GM23338 (cell line): ENCODE results near the gene RNF5. TPM values are rescaled to one million over a fixed set of nuclear protein-coding genes. Genes with fewer than 3 reads are reported as not detected.
A peak's percentile ranks its signal among the peaks of the same experiment; 100 is the strongest.
"Not testable (repeated sequence)": the region's sequence is repeated elsewhere in the genome, so short reads cannot be mapped to it uniquely, and the experiment has no call there.

Experiments
- ATAC-seq: fragments of 200-7000 bp; cut with Tn5 transposase; 3 replicates; pipeline ENCODE4 v1.9.1; 2020
- DNase-seq: peaks from one replicate; pipeline ENCODE4 v3.0.0-alpha.2; 2015; ENCODE audit warnings: low spot score
- H2AFZ ChIP-seq: fragments of 200-600 bp; sonication (generic); 2 replicates; pipeline ENCODE4 v1.8.0; 2016; ENCODE audit warnings: antibody characterized with exemption, mild to moderate bottlenecking, moderate library complexity
- H3F3A ChIP-seq: fragments of 200-600 bp; sonication (generic); replicated peaks from 2 replicates; pipeline ENCODE4 v1.8.0; 2017; ENCODE audit warnings: antibody characterized with exemption, mixed run types, low read depth
- H3K27ac ChIP-seq: fragments of 200-600 bp; sonication (generic); 2 replicates; pipeline ENCODE4 v1.6.1; 2016; ENCODE audit warnings: low read depth
- H3K27me3 ChIP-seq: fragments of 200-600 bp; sonication (generic); 2 replicates; pipeline ENCODE4 v1.8.0; 2016; ENCODE audit warnings: mild to moderate bottlenecking, mixed run types, moderate library complexity; ENCODE audit not compliant: insufficient read depth
- H3K36me3 ChIP-seq: fragments of 200-600 bp; sonication (generic); 2 replicates; pipeline ENCODE4 v1.8.0; 2016; ENCODE audit warnings: mild to moderate bottlenecking; ENCODE audit not compliant: insufficient read depth
- H3K4me1 ChIP-seq: fragments of 200-600 bp; sonication (generic); 2 replicates; pipeline ENCODE4 v1.8.0; 2016; ENCODE audit warnings: mild to moderate bottlenecking, moderate library complexity; ENCODE audit not compliant: insufficient read depth
- H3K4me2 ChIP-seq: fragments of 200-600 bp; sonication (generic); 2 replicates; pipeline ENCODE4 v1.7.1; 2017; ENCODE audit warnings: mixed run types
- H3K4me3 ChIP-seq: fragments of 200-600 bp; sonication (generic); 2 replicates; pipeline ENCODE4 v1.6.1; 2016; ENCODE audit warnings: mixed run types
- H3K79me2 ChIP-seq: fragments of 200-600 bp; sonication (generic); replicated peaks from 2 replicates; pipeline ENCODE4 v1.8.0; 2017; ENCODE audit warnings: mild to moderate bottlenecking; ENCODE audit not compliant: insufficient read depth
- H3K9me2 ChIP-seq: fragments of 200-600 bp; sonication (generic); 2 replicates; pipeline ENCODE4 v1.8.0; 2017; ENCODE audit not compliant: insufficient read depth
- H4K20me1 ChIP-seq: fragments of 200-600 bp; sonication (generic); replicated peaks from 2 replicates; pipeline ENCODE4 v1.8.0; 2017; ENCODE audit warnings: mild to moderate bottlenecking; ENCODE audit not compliant: insufficient read depth
- H3K27ac Mint-ChIP-seq: 2 replicates; pipeline ENCODE4 v1.8.0; 2020; ENCODE audit warnings: inconsistent platforms, mild to moderate bottlenecking, moderate library complexity, mixed read lengths
- H3K27me3 Mint-ChIP-seq: 3 replicates; pipeline ENCODE4 v1.8.0; 2022; ENCODE audit warnings: low read depth, mild to moderate bottlenecking, moderate library complexity, mixed read lengths, inconsistent platforms; ENCODE audit not compliant: insufficient read depth, poor library complexity
- H3K36me3 Mint-ChIP-seq: 3 replicates; pipeline ENCODE4 v1.8.0; 2021; ENCODE audit warnings: low read depth, mild to moderate bottlenecking, inconsistent platforms, moderate library complexity, mixed read lengths
- H3K4me1 Mint-ChIP-seq: 3 replicates; pipeline ENCODE4 v1.8.0; 2020; ENCODE audit warnings: mild to moderate bottlenecking, inconsistent platforms, mixed read lengths
- H3K4me3 Mint-ChIP-seq: 3 replicates; pipeline ENCODE4 v1.8.0; 2021; ENCODE audit warnings: moderate library complexity, mild to moderate bottlenecking, inconsistent platforms, mixed read lengths
- H3K9me3 Mint-ChIP-seq: 3 replicates; pipeline ENCODE4 v1.8.0; 2020; ENCODE audit warnings: moderate library complexity, mild to moderate bottlenecking, inconsistent platforms, mixed read lengths
- EZH2 ChIP-seq: fragments of 200-600 bp; sonication (generic); IDR thresholded peaks from one replicate; pipeline ENCODE4 v1.8.0; 2017; ENCODE audit warnings: antibody characterized with exemption, mild to moderate bottlenecking, low read depth; ENCODE audit not compliant: unreplicated experiment
- EZH2phosphoT487 ChIP-seq: fragments of 200-600 bp; sonication (generic); IDR thresholded peaks from one replicate; pipeline ENCODE4 v1.8.1; 2018; ENCODE audit warnings: antibody characterized with exemption; ENCODE audit not compliant: unreplicated experiment
- JUNB ChIP-seq: IDR thresholded peaks from one replicate; pipeline ENCODE4 v1.6.1; 2016; ENCODE audit warnings: antibody characterized with exemption; ENCODE audit not compliant: unreplicated experiment
- NANOG ChIP-seq: IDR thresholded peaks from 2 replicates; pipeline ENCODE4 v1.6.1; 2016; ENCODE audit warnings: antibody characterized with exemption, borderline replicate concordance
- STAT1 ChIP-seq: IDR thresholded peaks from one replicate; pipeline ENCODE4 v1.6.1; 2016; ENCODE audit warnings: antibody characterized with exemption; ENCODE audit not compliant: unreplicated experiment
- ZNF114 ChIP-seq: fragments of 250-450 bp; sonication (Bioruptor Pico); IDR thresholded peaks from 2 replicates; pipeline ENCODE4 v1.5.0; 2020; ENCODE audit warnings: mild to moderate bottlenecking, moderate library complexity
- ZNF331 ChIP-seq: fragments of 250-450 bp; sonication (Bioruptor Pico); IDR thresholded peaks from 2 replicates; pipeline ENCODE4 v1.5.0; 2020; ENCODE audit warnings: low read depth, mild to moderate bottlenecking, moderate library complexity
- polyA plus RNA-seq: library from polyadenylated mRNA; unstranded; fragments of >200 nt; fragmentation: Nextera tagmentation; extraction: Ambion mirVana; gene quantifications from 2 replicates; pipeline ENCODE4 v1.2.1, GENCODE V29; 2016
- total RNA-seq: library from RNA; depleted of rRNA; stranded (reverse); fragments of >200 nt; shearing (Covaris generic); gene quantifications from 2 replicates; pipeline ENCODE4 v1.2.3, GENCODE V29; 2014
- TF ChIP-seq, protein P1 (sequence below), 2 experiments: fragments of 200-600 bp in 1 of 2; sonication (generic) in 1 of 2; conservative IDR thresholded peaks; 2 replicates each; pipeline versions ENCODE4 v1.5.1 to v1.6.1; 2016 to 2017; ENCODE audit warnings: antibody characterized with exemption in 2 of 2, low read depth in 2 of 2, mild to moderate bottlenecking in 2 of 2, moderate library complexity in 1 of 2
- TF ChIP-seq, protein P2 (sequence below): IDR thresholded peaks from one replicate; pipeline ENCODE4 v1.6.1; 2018; ENCODE audit warnings: antibody characterized with exemption; ENCODE audit not compliant: unreplicated experiment
- TF ChIP-seq, protein P3 (sequence below): IDR thresholded peaks from 2 replicates; pipeline ENCODE4 v1.6.1; 2016; ENCODE audit warnings: antibody characterized with exemption

Gene RNF5
- total and polyA plus RNA-seq, 2 experiments from 2014 or later = 119 to 164 TPM

DNA sequence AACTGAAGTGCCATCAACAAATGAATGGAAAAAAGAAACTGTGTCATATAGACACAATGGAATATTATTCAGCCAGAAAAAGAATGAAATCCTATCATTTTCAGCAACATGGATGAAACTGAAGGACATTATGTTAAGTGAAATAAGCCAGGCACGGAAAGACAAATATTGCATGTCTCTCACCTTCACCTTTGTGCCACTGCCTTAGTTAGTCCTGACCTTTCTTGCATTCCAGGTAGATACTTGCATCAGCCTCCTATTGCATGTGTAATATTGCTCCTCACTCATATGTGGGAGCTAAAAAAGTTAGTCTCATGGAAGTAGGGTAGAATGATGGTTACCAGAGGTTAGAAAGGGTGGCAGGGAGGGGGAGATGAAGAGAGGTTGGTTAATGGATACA lies 30.8 kb downstream of the RNF5 start:
- no peak overlapping the region for H3K4me3 ChIP-seq
- H3K4me1 ChIP-seq = no peaks in the 10 kb centered on the region
- no peaks in the 10 kb centered on the region for H3K9me2 ChIP-seq
- TF ChIP-seq, protein P1, sequence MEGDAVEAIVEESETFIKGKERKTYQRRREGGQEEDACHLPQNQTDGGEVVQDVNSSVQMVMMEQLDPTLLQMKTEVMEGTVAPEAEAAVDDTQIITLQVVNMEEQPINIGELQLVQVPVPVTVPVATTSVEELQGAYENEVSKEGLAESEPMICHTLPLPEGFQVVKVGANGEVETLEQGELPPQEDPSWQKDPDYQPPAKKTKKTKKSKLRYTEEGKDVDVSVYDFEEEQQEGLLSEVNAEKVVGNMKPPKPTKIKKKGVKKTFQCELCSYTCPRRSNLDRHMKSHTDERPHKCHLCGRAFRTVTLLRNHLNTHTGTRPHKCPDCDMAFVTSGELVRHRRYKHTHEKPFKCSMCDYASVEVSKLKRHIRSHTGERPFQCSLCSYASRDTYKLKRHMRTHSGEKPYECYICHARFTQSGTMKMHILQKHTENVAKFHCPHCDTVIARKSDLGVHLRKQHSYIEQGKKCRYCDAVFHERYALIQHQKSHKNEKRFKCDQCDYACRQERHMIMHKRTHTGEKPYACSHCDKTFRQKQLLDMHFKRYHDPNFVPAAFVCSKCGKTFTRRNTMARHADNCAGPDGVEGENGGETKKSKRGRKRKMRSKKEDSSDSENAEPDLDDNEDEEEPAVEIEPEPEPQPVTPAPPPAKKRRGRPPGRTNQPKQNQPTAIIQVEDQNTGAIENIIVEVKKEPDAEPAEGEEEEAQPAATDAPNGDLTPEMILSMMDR (conservative IDR thresholded peaks at IDR 0.05; ENCODE audit: low read depth in 2 of 2) = no peak
- TF ChIP-seq ZNF331 (no peak), STAT1 (no peak), JUNB (no peak), NANOG (no peak), EZH2phosphoT487 (no peak), ZNF114 (CRISPR knock-in tag) (no peak), EZH2 (no peak)
- TF ChIP-seq, protein P2, sequence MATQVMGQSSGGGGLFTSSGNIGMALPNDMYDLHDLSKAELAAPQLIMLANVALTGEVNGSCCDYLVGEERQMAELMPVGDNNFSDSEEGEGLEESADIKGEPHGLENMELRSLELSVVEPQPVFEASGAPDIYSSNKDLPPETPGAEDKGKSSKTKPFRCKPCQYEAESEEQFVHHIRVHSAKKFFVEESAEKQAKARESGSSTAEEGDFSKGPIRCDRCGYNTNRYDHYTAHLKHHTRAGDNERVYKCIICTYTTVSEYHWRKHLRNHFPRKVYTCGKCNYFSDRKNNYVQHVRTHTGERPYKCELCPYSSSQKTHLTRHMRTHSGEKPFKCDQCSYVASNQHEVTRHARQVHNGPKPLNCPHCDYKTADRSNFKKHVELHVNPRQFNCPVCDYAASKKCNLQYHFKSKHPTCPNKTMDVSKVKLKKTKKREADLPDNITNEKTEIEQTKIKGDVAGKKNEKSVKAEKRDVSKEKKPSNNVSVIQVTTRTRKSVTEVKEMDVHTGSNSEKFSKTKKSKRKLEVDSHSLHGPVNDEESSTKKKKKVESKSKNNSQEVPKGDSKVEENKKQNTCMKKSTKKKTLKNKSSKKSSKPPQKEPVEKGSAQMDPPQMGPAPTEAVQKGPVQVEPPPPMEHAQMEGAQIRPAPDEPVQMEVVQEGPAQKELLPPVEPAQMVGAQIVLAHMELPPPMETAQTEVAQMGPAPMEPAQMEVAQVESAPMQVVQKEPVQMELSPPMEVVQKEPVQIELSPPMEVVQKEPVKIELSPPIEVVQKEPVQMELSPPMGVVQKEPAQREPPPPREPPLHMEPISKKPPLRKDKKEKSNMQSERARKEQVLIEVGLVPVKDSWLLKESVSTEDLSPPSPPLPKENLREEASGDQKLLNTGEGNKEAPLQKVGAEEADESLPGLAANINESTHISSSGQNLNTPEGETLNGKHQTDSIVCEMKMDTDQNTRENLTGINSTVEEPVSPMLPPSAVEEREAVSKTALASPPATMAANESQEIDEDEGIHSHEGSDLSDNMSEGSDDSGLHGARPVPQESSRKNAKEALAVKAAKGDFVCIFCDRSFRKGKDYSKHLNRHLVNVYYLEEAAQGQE = no peak
- TF ChIP-seq, protein P3, sequence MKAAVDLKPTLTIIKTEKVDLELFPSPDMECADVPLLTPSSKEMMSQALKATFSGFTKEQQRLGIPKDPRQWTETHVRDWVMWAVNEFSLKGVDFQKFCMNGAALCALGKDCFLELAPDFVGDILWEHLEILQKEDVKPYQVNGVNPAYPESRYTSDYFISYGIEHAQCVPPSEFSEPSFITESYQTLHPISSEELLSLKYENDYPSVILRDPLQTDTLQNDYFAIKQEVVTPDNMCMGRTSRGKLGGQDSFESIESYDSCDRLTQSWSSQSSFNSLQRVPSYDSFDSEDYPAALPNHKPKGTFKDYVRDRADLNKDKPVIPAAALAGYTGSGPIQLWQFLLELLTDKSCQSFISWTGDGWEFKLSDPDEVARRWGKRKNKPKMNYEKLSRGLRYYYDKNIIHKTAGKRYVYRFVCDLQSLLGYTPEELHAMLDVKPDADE = no peak
- no peaks in the 10 kb centered on the region for H4K20me1 ChIP-seq
- DNase-seq = no peak
- H3K4me2 ChIP-seq = no peak overlapping the region
- no peak overlapping the region for H3K4me3 Mint-ChIP-seq
- peaks cover 7% of the 10 kb centered on the region for H3K27me3 Mint-ChIP-seq
- H2AFZ ChIP-seq = no peak overlapping the region
- H3K27ac ChIP-seq = no peak overlapping the region
- H3K4me1 Mint-ChIP-seq = no peaks in the 10 kb centered on the region
- no peak for ATAC-seq
- H3K9me3 Mint-ChIP-seq = peaks cover 3% of the 10 kb centered on the region; the same call in 1 of the 3 replicates
- no peaks in the 10 kb centered on the region for H3K79me2 ChIP-seq
- no peaks in the 10 kb centered on the region for H3K36me3 ChIP-seq
- H3K27me3 ChIP-seq = no peaks in the 10 kb centered on the region
- no peaks in the 10 kb centered on the region for H3K36me3 Mint-ChIP-seq
- no peak overlapping the region for H3K27ac Mint-ChIP-seq
- no peaks in the 10 kb centered on the region for H3F3A ChIP-seq

DNA sequence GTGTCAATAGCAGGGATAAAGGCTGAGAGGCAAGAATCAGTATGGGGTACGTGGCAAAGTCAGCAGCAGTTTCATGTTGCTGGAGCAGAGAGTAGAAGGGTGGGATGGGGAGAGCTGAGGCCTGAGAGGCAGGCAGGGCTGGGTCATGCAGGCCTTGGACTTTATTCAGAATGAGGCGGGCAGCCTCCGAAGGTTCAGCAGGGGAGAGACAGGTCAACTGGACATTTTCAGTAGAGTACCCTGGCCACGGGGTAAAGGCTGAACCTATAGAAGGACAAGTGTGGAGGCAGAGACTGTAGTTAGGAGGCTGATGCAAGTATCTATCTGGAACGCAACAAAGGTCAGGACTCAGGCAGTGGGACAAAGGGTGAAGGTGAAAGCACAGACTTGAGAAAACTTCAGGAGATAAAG lies 32.0 kb downstream of the RNF5 start:
- Mint-ChIP-seq H3K27me3 (peaks cover 7% of the 10 kb centered on the region), H3K9me3 (peaks cover 3% of the 10 kb centered on the region; the same call in 1 of the 3 replicates), H3K27ac (peak overlapping the region; percentile 28; the same call in 1 of the 2 replicates), H3K4me1 (no peaks in the 10 kb centered on the region), H3K36me3 (no peaks in the 10 kb centered on the region), H3K4me3 (no peak overlapping the region)
- Histone ChIP-seq H3F3A (no peaks in the 10 kb centered on the region), H3K36me3 (no peaks in the 10 kb centered on the region), H4K20me1 (no peaks in the 10 kb centered on the region), H2AFZ (no peak overlapping the region), H3K4me2 (no peak overlapping the region), H3K9me2 (no peaks in the 10 kb centered on the region), H3K79me2 (no peaks in the 10 kb centered on the region), H3K4me3 (no peak overlapping the region), H3K4me1 (no peaks in the 10 kb centered on the region), H3K27ac (no peak overlapping the region), H3K27me3 (no peaks in the 10 kb centered on the region)
- no peak for ATAC-seq
- no peak for TF ChIP-seq EZH2phosphoT487
- no peak for TF ChIP-seq ZNF331
- no peak for TF ChIP-seq JUNB
- TF ChIP-seq STAT1 = no peak
- TF ChIP-seq, protein P2 = no peak
- DNase-seq = no peak

DNA sequence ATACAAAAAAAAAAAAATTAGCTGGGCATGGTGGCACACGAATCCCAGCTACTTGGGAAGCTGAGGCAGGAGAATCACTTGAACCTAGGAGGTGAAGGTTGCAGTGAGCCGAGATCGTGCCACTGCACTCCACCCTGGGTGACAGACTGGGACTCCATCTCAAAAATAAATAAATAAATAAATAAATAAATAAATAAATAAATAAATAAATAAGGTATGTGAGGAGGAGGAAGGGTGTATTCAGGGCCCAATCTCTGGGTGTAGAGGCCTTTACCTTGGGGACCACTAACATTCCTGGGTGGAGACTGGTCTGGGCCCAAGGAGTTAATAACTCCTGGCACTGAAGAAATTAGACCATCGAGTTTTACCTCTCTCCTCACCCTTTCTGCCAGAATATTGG lies 33.2 kb downstream of the RNF5 start:
- not testable (repeated sequence) for H3K4me1 Mint-ChIP-seq

More for the DNA sequence above, 33.2 kb downstream of the RNF5 start:
- not testable (repeated sequence) for H3K36me3 ChIP-seq, H3K27ac Mint-ChIP-seq, H3K4me1 ChIP-seq, H3K9me3 Mint-ChIP-seq, H2AFZ ChIP-seq, H3K79me2 ChIP-seq, H3K36me3 Mint-ChIP-seq, H3K27me3 Mint-ChIP-seq, H3K4me2 ChIP-seq, H3K9me2 ChIP-seq, H3K4me3 Mint-ChIP-seq, H4K20me1 ChIP-seq, H3F3A ChIP-seq, ATAC-seq, H3K27me3 ChIP-seq, H3K4me3 ChIP-seq, H3K27ac ChIP-seq, DNase-seq
